Measurements from ENCODE around the gene ARHGEF4.
A peak's percentile ranks its signal among the peaks of the same experiment; 100 is the strongest.

- TF ChIP-seq, protein P1, sequence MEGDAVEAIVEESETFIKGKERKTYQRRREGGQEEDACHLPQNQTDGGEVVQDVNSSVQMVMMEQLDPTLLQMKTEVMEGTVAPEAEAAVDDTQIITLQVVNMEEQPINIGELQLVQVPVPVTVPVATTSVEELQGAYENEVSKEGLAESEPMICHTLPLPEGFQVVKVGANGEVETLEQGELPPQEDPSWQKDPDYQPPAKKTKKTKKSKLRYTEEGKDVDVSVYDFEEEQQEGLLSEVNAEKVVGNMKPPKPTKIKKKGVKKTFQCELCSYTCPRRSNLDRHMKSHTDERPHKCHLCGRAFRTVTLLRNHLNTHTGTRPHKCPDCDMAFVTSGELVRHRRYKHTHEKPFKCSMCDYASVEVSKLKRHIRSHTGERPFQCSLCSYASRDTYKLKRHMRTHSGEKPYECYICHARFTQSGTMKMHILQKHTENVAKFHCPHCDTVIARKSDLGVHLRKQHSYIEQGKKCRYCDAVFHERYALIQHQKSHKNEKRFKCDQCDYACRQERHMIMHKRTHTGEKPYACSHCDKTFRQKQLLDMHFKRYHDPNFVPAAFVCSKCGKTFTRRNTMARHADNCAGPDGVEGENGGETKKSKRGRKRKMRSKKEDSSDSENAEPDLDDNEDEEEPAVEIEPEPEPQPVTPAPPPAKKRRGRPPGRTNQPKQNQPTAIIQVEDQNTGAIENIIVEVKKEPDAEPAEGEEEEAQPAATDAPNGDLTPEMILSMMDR (conservative IDR thresholded peaks at IDR 0.05) = peak; percentile 80
- TF ChIP-seq EZH2 (IDR thresholded peaks at IDR 0.05; ENCODE audit: low read depth) = no peak
These were observed 37.1 kb downstream of the ARHGEF4 start for GRCh38 chr2:130873700-130874346.
